ENCODE data around the gene EN1.

The EN1 gene

DNA sequence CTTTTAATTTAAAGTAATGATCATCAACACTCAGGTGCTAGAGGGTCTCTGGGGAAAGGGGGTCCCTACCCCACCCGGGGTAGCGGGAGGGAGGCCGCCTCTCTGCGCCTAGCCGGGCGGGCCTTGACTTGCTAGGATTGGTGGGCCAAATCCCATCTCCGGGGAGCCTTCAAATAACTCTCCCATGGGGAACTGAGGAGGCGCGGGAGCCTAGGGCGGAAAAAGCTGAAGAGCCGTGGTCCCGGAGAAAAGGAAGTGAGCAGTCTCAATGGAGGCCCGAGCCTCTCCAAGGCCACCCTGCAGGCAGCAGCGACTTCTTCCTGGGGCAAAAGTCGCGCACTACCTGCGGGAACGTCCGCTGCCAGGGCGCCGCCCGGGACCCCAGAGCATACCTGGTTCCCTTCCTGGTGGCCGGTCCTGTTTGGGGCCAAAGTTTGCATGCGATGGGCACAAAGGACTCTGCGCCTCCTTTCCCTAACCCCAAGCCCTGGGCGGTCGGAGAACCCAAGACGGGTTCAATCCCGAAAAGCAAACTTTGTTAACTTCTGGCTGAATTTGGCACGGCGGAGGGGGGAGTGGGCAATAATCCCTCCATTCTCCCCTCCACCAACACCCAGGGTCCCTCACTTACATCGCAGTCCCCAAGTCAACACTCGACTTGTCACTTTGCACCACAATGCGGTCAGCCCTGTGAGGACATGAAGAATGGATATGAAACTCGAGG, 13.6 kb downstream of the EN1 start:
- Histone ChIP-seq H3K4me3 (ENCODE audit: severe bottlenecking) (no peak overlapping the region), H3K27me3 (ENCODE audit: insufficient read depth, poor library complexity, severe bottlenecking) (peaks cover 92% of the 10 kb centered on the region), H3K36me3 (ENCODE audit: low read depth) (no peaks in the 10 kb centered on the region), H3K9me3 (ENCODE audit: severe bottlenecking) (no peaks in the 10 kb centered on the region), H3K27ac (ENCODE audit: poor library complexity, severe bottlenecking) (no peak overlapping the region), H3K4me1 (ENCODE audit: insufficient read depth, poor library complexity, severe bottlenecking) (no peaks in the 10 kb centered on the region)
- TF ChIP-seq CTCF (IDR thresholded peaks at IDR 0.05; ENCODE audit: poor library complexity, severe bottlenecking) = no peak
- no peak for DNase-seq (ENCODE audit: low spot score)
- ATAC-seq (ENCODE audit: low read depth) = no peak

DNA sequence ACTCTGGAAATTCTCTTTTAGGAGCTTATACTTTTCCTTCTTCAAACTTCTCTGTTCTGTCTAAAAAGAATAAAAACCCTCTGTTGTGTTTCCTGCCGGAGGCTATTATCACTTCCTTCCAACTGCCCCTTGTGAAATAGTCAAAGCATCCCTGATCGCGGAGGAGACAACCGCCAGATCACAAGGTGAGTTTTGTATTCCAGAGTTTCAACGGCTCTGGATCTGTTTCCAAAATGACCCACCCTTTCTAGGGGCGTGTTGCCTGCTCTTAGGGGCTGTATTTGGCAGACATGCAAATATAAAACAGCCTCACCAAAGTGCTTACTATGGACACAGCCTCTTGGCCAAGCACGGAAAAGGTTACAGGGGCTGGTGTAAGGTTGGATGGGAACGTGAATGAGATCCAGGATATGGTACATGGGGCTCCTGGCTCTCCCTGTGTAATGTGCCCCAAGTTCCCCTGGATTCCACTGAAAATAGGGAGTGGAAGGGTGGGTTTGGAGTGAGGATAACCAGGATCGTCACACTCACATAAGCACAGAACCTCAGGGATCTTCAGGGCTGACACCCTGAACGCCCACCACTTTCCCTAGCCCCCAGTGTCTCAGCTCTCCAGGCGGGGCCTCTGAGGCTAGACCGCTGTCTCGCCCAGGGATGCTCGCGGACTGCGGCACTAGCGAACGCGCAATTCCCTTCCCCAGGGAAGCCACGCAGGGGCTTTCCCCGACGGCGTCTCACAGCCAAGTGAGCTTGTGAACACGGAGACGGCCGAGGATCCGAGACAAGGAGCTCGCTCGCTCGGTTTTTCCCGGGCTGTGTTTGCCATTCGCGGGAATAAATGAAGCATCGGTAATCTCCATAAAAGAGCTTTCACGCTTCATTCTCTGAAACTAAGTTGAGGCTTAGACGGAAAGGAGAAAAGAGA, 14.4 kb downstream of the EN1 start:
- Histone ChIP-seq H3K36me3 (ENCODE audit: low read depth) (no peaks in the 10 kb centered on the region), H3K4me1 (ENCODE audit: insufficient read depth, poor library complexity, severe bottlenecking) (no peaks in the 10 kb centered on the region), H3K27me3 (ENCODE audit: insufficient read depth, poor library complexity, severe bottlenecking) (peaks cover 92% of the 10 kb centered on the region), H3K4me3 (ENCODE audit: severe bottlenecking) (no peak overlapping the region), H3K27ac (ENCODE audit: poor library complexity, severe bottlenecking) (no peak overlapping the region), H3K9me3 (ENCODE audit: severe bottlenecking) (no peaks in the 10 kb centered on the region)
- TF ChIP-seq CTCF (IDR thresholded peaks at IDR 0.05; ENCODE audit: poor library complexity, severe bottlenecking) = no peak
- DNase-seq (ENCODE audit: low spot score) = no peak
- no peak for ATAC-seq (ENCODE audit: low read depth)

- Histone ChIP-seq H3K9me3 (ENCODE audit: severe bottlenecking) (no peaks in the 10 kb centered on the region), H3K27me3 (ENCODE audit: insufficient read depth, poor library complexity, severe bottlenecking) (peaks cover 92% of the 10 kb centered on the region), H3K27ac (ENCODE audit: poor library complexity, severe bottlenecking) (no peak overlapping the region), H3K36me3 (ENCODE audit: low read depth) (no peaks in the 10 kb centered on the region), H3K4me3 (ENCODE audit: severe bottlenecking) (no peak overlapping the region), H3K4me1 (ENCODE audit: insufficient read depth, poor library complexity, severe bottlenecking) (no peaks in the 10 kb centered on the region)
- DNase-seq (ENCODE audit: low spot score) (no peak), ATAC-seq (ENCODE audit: low read depth) (no peak)
- no peak for TF ChIP-seq CTCF (IDR thresholded peaks at IDR 0.05; ENCODE audit: poor library complexity, severe bottlenecking)
Measured at GRCh38 chr2:118832071-118832790, 15.2 kb downstream of the EN1 start.

DNA sequence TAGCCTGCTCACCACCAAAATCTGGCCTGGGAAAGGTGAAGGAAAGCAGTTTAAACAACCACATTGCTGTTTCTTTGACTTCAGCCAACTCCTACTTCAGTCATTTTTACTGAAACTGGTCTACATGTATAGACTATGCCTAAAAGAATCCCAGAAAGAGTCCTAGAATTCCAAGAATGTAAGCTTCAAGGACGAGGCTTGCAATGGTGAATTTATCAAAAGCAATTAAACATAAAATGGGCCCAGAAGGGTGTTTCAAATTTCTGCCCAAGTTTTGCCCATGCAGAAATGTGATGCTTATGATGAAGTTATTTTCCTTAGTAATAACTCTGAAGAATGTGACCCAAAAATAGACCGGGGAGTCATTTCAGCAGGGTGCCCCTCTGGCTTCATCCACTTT, 16.6 kb downstream of the EN1 start:
- no peaks in the 10 kb centered on the region for H3K4me1 ChIP-seq (ENCODE audit: insufficient read depth, poor library complexity, severe bottlenecking)
- TF ChIP-seq CTCF (IDR thresholded peaks at IDR 0.05; ENCODE audit: poor library complexity, severe bottlenecking) = no peak
- ATAC-seq (ENCODE audit: low read depth) (no peak), DNase-seq (ENCODE audit: low spot score) (no peak)
- no peak overlapping the region for H3K4me3 ChIP-seq (ENCODE audit: severe bottlenecking)
- H3K36me3 ChIP-seq (ENCODE audit: low read depth) = no peaks in the 10 kb centered on the region
- H3K27ac ChIP-seq (ENCODE audit: poor library complexity, severe bottlenecking) = no peak overlapping the region
- H3K27me3 ChIP-seq (ENCODE audit: insufficient read depth, poor library complexity, severe bottlenecking) = peaks cover 92% of the 10 kb centered on the region
- H3K9me3 ChIP-seq (ENCODE audit: severe bottlenecking) = no peaks in the 10 kb centered on the region

All from RWPE2 (cell line).